ENCODE measurements around the gene TOLLIP.
"Not testable (repeated sequence)": the region's sequence is repeated elsewhere in the genome, so short reads cannot be mapped to it uniquely, and the experiment has no call there.

Gene TOLLIP

GRCh38 chr11:1263010-1263409, 46.4 kb downstream of the TOLLIP start:
- DNase-seq (ENCODE audit: low spot score) = no peak

- peak; percentile 90 for DNase-seq (ENCODE audit: low spot score)
These were observed 47.0 kb downstream of the TOLLIP start for GRCh38 chr11:1262172-1263006.

GRCh38 chr11:1261241-1262071, 48.0 kb downstream of the TOLLIP start:
- no peak for DNase-seq (ENCODE audit: low spot score)

- no peak for DNase-seq (ENCODE audit: low spot score)
These were observed 48.8 kb downstream of the TOLLIP start for GRCh38 chr11:1260620-1261019.

GRCh38 chr11:1260023-1260501, 49.4 kb downstream of the TOLLIP start:
- peak; percentile 22 for DNase-seq (ENCODE audit: low spot score)

GRCh38 chr11:1259561-1259960, 49.9 kb downstream of the TOLLIP start:
- no peak for DNase-seq (ENCODE audit: low spot score)

GRCh38 chr11:1259076-1259461, 50.4 kb downstream of the TOLLIP start:
- DNase-seq (ENCODE audit: low spot score) = no peak

GRCh38 chr11:1258401-1259075, 50.9 kb downstream of the TOLLIP start:
- no peak for DNase-seq (ENCODE audit: low spot score)

- DNase-seq (ENCODE audit: low spot score) = no peak
These were observed 51.5 kb downstream of the TOLLIP start for GRCh38 chr11:1257916-1258315.

GRCh38 chr11:1257366-1257765, 52.1 kb downstream of the TOLLIP start:
- no peak for DNase-seq (ENCODE audit: low spot score)

- no peak for DNase-seq (ENCODE audit: low spot score)
These were observed 53.0 kb downstream of the TOLLIP start for GRCh38 chr11:1256257-1257045.

- DNase-seq (ENCODE audit: low spot score) = no peak
These were observed 54.3 kb downstream of the TOLLIP start for GRCh38 chr11:1255151-1255550.

GRCh38 chr11:1254733-1255132, 54.7 kb downstream of the TOLLIP start:
- no peak for DNase-seq (ENCODE audit: low spot score)

GRCh38 chr11:1254086-1254648, 55.3 kb downstream of the TOLLIP start:
- no peak for DNase-seq (ENCODE audit: low spot score)

- no peak for DNase-seq (ENCODE audit: low spot score)
These were observed 56.3 kb downstream of the TOLLIP start for GRCh38 chr11:1253103-1253485.

- DNase-seq (ENCODE audit: low spot score) = no peak
These were observed 56.9 kb downstream of the TOLLIP start for GRCh38 chr11:1252371-1253102.

- no peak for DNase-seq (ENCODE audit: low spot score)
These were observed 58.1 kb downstream of the TOLLIP start for GRCh38 chr11:1251236-1251770.

GRCh38 chr11:1250411-1250810, 59.0 kb downstream of the TOLLIP start:
- DNase-seq (ENCODE audit: low spot score) = not testable (repeated sequence)

- DNase-seq (ENCODE audit: low spot score) = not testable (repeated sequence)
These were observed 60.5 kb downstream of the TOLLIP start for GRCh38 chr11:1248951-1249350.

GRCh38 chr11:1247026-1247425, 62.4 kb downstream of the TOLLIP start:
- not testable (repeated sequence) for DNase-seq (ENCODE audit: low spot score)
